ENCODE data around the gene RRP1. TPM values are rescaled to one million over a fixed set of nuclear protein-coding genes. Genes with fewer than 3 reads are reported as not detected.

Gene RRP1
- total and polyA plus RNA-seq, 9 of the 15 experiments (the other 6 are each of a cell fraction or from before 2014, with no cell fraction given): 0.89 to 105 (median 51.6) TPM

- no TSS peak for BruUV-seq (replicated peaks)
- H3K27me3 ChIP-seq (ENCODE audit: control insufficient read depth in 2 of 2, insufficient read depth in 2 of 2, low read length in 2 of 2): no peaks in the 10 kb centered on the region
- no peak overlapping the region for H3K27ac ChIP-seq (ENCODE audit: extremely low read depth, low read depth, low read length)
- peaks cover 4% of the 10 kb centered on the region for H3K9me1 ChIP-seq (ENCODE audit: control insufficient read depth, insufficient read depth, low read length)
- H4K20me1 ChIP-seq (replicated peaks; ENCODE audit: control insufficient read depth, insufficient read depth, low read length): 0 out of 2 replicates have a peak, but pooled peaks cover 5% of the 10 kb centered on the region
- H3K9ac ChIP-seq (ENCODE audit: insufficient read depth in 1 of 2, low read depth in 2 of 2, low read length in 2 of 2): peak overlapping the region in 1 of 2 experiments; percentile 71; a peak in 2 of 4 replicates
- H3K36me3 ChIP-seq (ENCODE audit: control insufficient read depth, insufficient read depth, low read length): peaks cover 35% of the 10 kb centered on the region; the same call in 2 of the 3 replicates
- ATAC-seq: no peak
- POLR2A ChIA-PET: interaction anchor here (0.6 to 1.2 kb wide), 8 partner anchors 11 to 231 kb away, joined by 3 to 6 read pairs (median 4); no protein-coding TSS in a partner anchor
- CTCF ChIA-PET (ENCODE audit: low intra/inter-chr PET ratio): no interaction called here
- no peak overlapping the region for H3K4me2 ChIP-seq (ENCODE audit: insufficient read depth, low read length)
- TF ChIP-seq ZBTB26 (CRISPR knock-in tag; IDR thresholded peaks at IDR 0.05) (no peak), ZNF324 (CRISPR knock-in tag; IDR thresholded peaks at IDR 0.05) (no peak), ZEB2 (IDR thresholded peaks at IDR 0.05) (no peak), RBM22 (IDR thresholded peaks at IDR 0.05; ENCODE audit: low read depth, low read length, poor library complexity, severe bottlenecking) (peak; percentile 8), SMARCE1 (IDR thresholded peaks at IDR 0.05) (no peak), ZFP36 (IDR thresholded peaks at IDR 0.05; ENCODE audit: low read depth, low read length, partially characterized antibody) (no peak), ZNF830 (CRISPR knock-in tag; IDR thresholded peaks at IDR 0.05) (no peak)
- H3K9me3 ChIP-seq (replicated peaks; ENCODE audit: control insufficient read depth, insufficient read depth, low read depth, low read length): no peaks in the 10 kb centered on the region
- intact Hi-C loops (cut with micrococcal nuclease): no loop called here
- DNase-seq (ENCODE audit: extremely low read depth in 1 of 4, low spot score in 3 of 4): no peak
- no peak overlapping the region for H2AFZ ChIP-seq (ENCODE audit: low read depth, low read length)
- 89% methylated on average over 17 of the region's 18 CpGs for WGBS (ENCODE audit: insufficient coverage, low coverage, missing lambda C conversion rate)
- FAIRE-seq: no peak
- in situ Hi-C loops (cut with MboI): no loop called here
- no peaks in the 10 kb centered on the region for H3K79me2 ChIP-seq (ENCODE audit: control insufficient read depth, insufficient read depth, low read length)
- no peak overlapping the region for H3K4me3 ChIP-seq
- peaks cover 18 to 93% of the 10 kb centered on the region in 2 experiments for H3K4me1 ChIP-seq (replicated peaks in 1 of 2; ENCODE audit: control insufficient read depth in 2 of 2, insufficient read depth in 2 of 2, low read length in 2 of 2)
Observed at GRCh38 chr21:43808367-43808766, 19.0 kb downstream of the RRP1 start.

All from K562 (cell line).